Immature natural killer cell (primary cell): ENCODE measurements around the gene DEPDC1. TPM values are rescaled to one million over a fixed set of nuclear protein-coding genes. Genes with fewer than 3 reads are reported as not detected.
"Not testable (repeated sequence)": the region's sequence is repeated elsewhere in the genome, so short reads cannot be mapped to it uniquely, and the experiment has no call there.

ENCODE experiments used
- DNase-seq, 3 donors: peaks; one replicate each; pipeline ENCODE4 v3.0.0; 2022; ENCODE audit warnings: mixed read lengths in 1 of 3
- H3K27ac Mint-ChIP-seq, 6 donors: one replicate each; pipeline ENCODE4 v1.8.0; 2020; ENCODE audit warnings: mixed read lengths in 6 of 6, mild to moderate bottlenecking in 5 of 6, inconsistent platforms in 4 of 6, moderate library complexity in 3 of 6
- H3K27me3 Mint-ChIP-seq, 3 donors: one replicate each; pipeline ENCODE4 v1.8.0; 2020 to 2021; ENCODE audit warnings: low read depth in 3 of 3, mild to moderate bottlenecking in 3 of 3, mixed read lengths in 3 of 3, moderate library complexity in 3 of 3, inconsistent platforms in 1 of 3
- H3K36me3 Mint-ChIP-seq, 3 donors: one replicate each; pipeline ENCODE4 v1.8.0; 2020; ENCODE audit warnings: mixed read lengths in 3 of 3, inconsistent platforms in 2 of 3, mild to moderate bottlenecking in 2 of 3
- H3K4me1 Mint-ChIP-seq, 2 donors: one replicate each; pipeline ENCODE4 v1.8.0; 2020; ENCODE audit warnings: inconsistent platforms in 2 of 2, mild to moderate bottlenecking in 2 of 2, mixed read lengths in 2 of 2, moderate library complexity in 1 of 2
- H3K4me3 Mint-ChIP-seq, 5 donors: one replicate each; pipeline ENCODE4 v1.8.0; 2020; ENCODE audit warnings: mild to moderate bottlenecking in 5 of 5, mixed read lengths in 5 of 5, inconsistent platforms in 3 of 5, moderate library complexity in 3 of 5
- H3K9me3 Mint-ChIP-seq, 6 donors: one replicate each; pipeline ENCODE4 v1.8.0; 2020; ENCODE audit warnings: mild to moderate bottlenecking in 6 of 6, mixed read lengths in 6 of 6, inconsistent platforms in 4 of 6, moderate library complexity in 3 of 6
- polyA plus RNA-seq, 3 donors: library from polyadenylated mRNA; unstranded; fragments of 300-500 nt; fragmentation: Illumina TruSeq; gene quantifications; one replicate each; pipeline ENCODE4 v1.2.3, GENCODE V29; 2021

Gene DEPDC1
- polyA plus RNA-seq, 3 donors from 2014 or later: 0.14 to 0.75 TPM; not detected in 1

- no peak overlapping the region for H3K4me3 Mint-ChIP-seq
- DNase-seq: no peak
- H3K4me1 Mint-ChIP-seq: peaks cover 28 to 46% of the 10 kb centered on the region in 2 donors
- no peaks in the 10 kb centered on the region for H3K9me3 Mint-ChIP-seq
- no peak overlapping the region for H3K27ac Mint-ChIP-seq
- H3K36me3 Mint-ChIP-seq: peaks cover 0 to 5% (median 3%) of the 10 kb centered on the region in 3 donors
- H3K27me3 Mint-ChIP-seq: no peaks in the 10 kb centered on the region
Measured at GRCh38 chr1:68493193-68493592, 3.7 kb downstream of the DEPDC1 start.

- not testable (repeated sequence) for H3K27me3 Mint-ChIP-seq, DNase-seq, H3K36me3 Mint-ChIP-seq, H3K27ac Mint-ChIP-seq, H3K9me3 Mint-ChIP-seq, H3K4me3 Mint-ChIP-seq
- peaks cover 20 to 37% of the 10 kb centered on the region in 2 donors for H3K4me1 Mint-ChIP-seq
Measured at GRCh38 chr1:68492255-68492654, 4.6 kb downstream of the DEPDC1 start.

GRCh38 chr1:68490046-68490651, 6.7 kb downstream of the DEPDC1 start:
- H3K27me3 Mint-ChIP-seq: no peaks in the 10 kb centered on the region
- peaks cover 0 to 2% (median 0%) of the 10 kb centered on the region in 6 donors for H3K9me3 Mint-ChIP-seq
- DNase-seq: no peak
- no peak overlapping the region for H3K27ac Mint-ChIP-seq
- peaks cover 3 to 17% of the 10 kb centered on the region in 2 donors for H3K4me1 Mint-ChIP-seq
- H3K4me3 Mint-ChIP-seq: no peak overlapping the region
- H3K36me3 Mint-ChIP-seq: peaks cover 0 to 9% (median 3%) of the 10 kb centered on the region in 3 donors

- H3K4me3 Mint-ChIP-seq: no peak overlapping the region
- peaks cover 0 to 2% (median 0%) of the 10 kb centered on the region in 6 donors for H3K9me3 Mint-ChIP-seq
- no peak for DNase-seq
- peaks cover 0 to 1% (median 0%) of the 10 kb centered on the region in 3 donors for H3K27me3 Mint-ChIP-seq
- no peak overlapping the region for H3K27ac Mint-ChIP-seq
- H3K36me3 Mint-ChIP-seq: peaks cover 0 to 15% (median 11%) of the 10 kb centered on the region in 3 donors
- peaks cover 2 to 6% of the 10 kb centered on the region in 2 donors for H3K4me1 Mint-ChIP-seq
Measured at GRCh38 chr1:68485431-68486022, 11.4 kb downstream of the DEPDC1 start.

- Mint-ChIP-seq H3K9me3 (peaks cover 0 to 2% (median 0%) of the 10 kb centered on the region in 6 donors), H3K27ac (no peak overlapping the region), H3K36me3 (peaks cover 0 to 11% (median 10%) of the 10 kb centered on the region in 3 donors), H3K4me3 (no peak overlapping the region), H3K4me1 (peaks cover 3 to 8% of the 10 kb centered on the region in 2 donors), H3K27me3 (peaks cover 0 to 1% (median 0%) of the 10 kb centered on the region in 3 donors)
- DNase-seq: no peak
Measured at GRCh38 chr1:68484618-68485017, 12.3 kb downstream of the DEPDC1 start.

GRCh38 chr1:68481041-68481440, 15.8 kb downstream of the DEPDC1 start:
- Mint-ChIP-seq H3K9me3 (peaks cover 0 to under 1% (median 0%) of the 10 kb centered on the region in 6 donors), H3K4me3 (no peak overlapping the region), H3K36me3 (peaks cover 0 to 18% (median 15%) of the 10 kb centered on the region in 3 donors), H3K4me1 (peaks cover 3 to 8% of the 10 kb centered on the region in 2 donors), H3K27ac (no peak overlapping the region), H3K27me3 (peaks cover 0 to 1% (median 0%) of the 10 kb centered on the region in 3 donors)
- no peak for DNase-seq

- peaks cover 0 to 18% (median 15%) of the 10 kb centered on the region in 3 donors for H3K36me3 Mint-ChIP-seq
- no peak overlapping the region for H3K4me3 Mint-ChIP-seq
- H3K4me1 Mint-ChIP-seq: peaks cover 3 to 8% of the 10 kb centered on the region in 2 donors
- peaks cover 0 to 1% (median 0%) of the 10 kb centered on the region in 3 donors for H3K27me3 Mint-ChIP-seq
- H3K27ac Mint-ChIP-seq: no peak overlapping the region
- no peak for DNase-seq
- no peaks in the 10 kb centered on the region for H3K9me3 Mint-ChIP-seq
Measured at GRCh38 chr1:68479501-68479900, 17.4 kb downstream of the DEPDC1 start.

GRCh38 chr1:68478662-68479061, 18.2 kb downstream of the DEPDC1 start:
- H3K4me1 Mint-ChIP-seq: peaks cover 3 to 8% of the 10 kb centered on the region in 2 donors
- peaks cover 0 to 4% (median 0%) of the 10 kb centered on the region in 6 donors for H3K9me3 Mint-ChIP-seq

GRCh38 chr1:68476626-68477025, 20.3 kb downstream of the DEPDC1 start:
- not testable (repeated sequence) for H3K4me3 Mint-ChIP-seq, H3K27ac Mint-ChIP-seq, H3K9me3 Mint-ChIP-seq, H3K4me1 Mint-ChIP-seq, DNase-seq, H3K27me3 Mint-ChIP-seq
- H3K36me3 Mint-ChIP-seq: peaks cover 8 to 14% (median 10%) of the 10 kb centered on the region in 3 donors

More at GRCh38 chr1:68478662-68479061, 18.2 kb downstream of the DEPDC1 start:
- no peak overlapping the region for H3K4me3 Mint-ChIP-seq
- peaks cover 4 to 20% (median 14%) of the 10 kb centered on the region in 3 donors for H3K36me3 Mint-ChIP-seq
- no peak for DNase-seq
- peaks cover 0 to 3% (median 0%) of the 10 kb centered on the region in 3 donors for H3K27me3 Mint-ChIP-seq
- H3K27ac Mint-ChIP-seq: no peak overlapping the region

- H3K27ac Mint-ChIP-seq: no peak overlapping the region
- H3K36me3 Mint-ChIP-seq: peaks cover 4 to 10% (median 8%) of the 10 kb centered on the region in 3 donors
- no peaks in the 10 kb centered on the region for H3K4me1 Mint-ChIP-seq
- peaks cover 0 to 9% (median 0%) of the 10 kb centered on the region in 6 donors for H3K9me3 Mint-ChIP-seq
- H3K4me3 Mint-ChIP-seq: no peak overlapping the region
- no peak for DNase-seq
- H3K27me3 Mint-ChIP-seq: peaks cover 0 to 1% (median 0%) of the 10 kb centered on the region in 3 donors
Measured at GRCh38 chr1:68473060-68473459, 23.8 kb downstream of the DEPDC1 start.

- DNase-seq: no peak
- peaks cover 0 to 10% (median 3%) of the 10 kb centered on the region in 3 donors for H3K36me3 Mint-ChIP-seq
Measured at GRCh38 chr1:68470388-68470970, 26.4 kb downstream of the DEPDC1 start.

GRCh38 chr1:68464891-68465290, 32.0 kb downstream of the DEPDC1 start:
- H3K4me1 Mint-ChIP-seq: no peaks in the 10 kb centered on the region
- no peaks in the 10 kb centered on the region for H3K36me3 Mint-ChIP-seq
- no peak overlapping the region for H3K4me3 Mint-ChIP-seq
- DNase-seq: no peak
- no peak overlapping the region for H3K27ac Mint-ChIP-seq
- peaks cover 0 to 3% (median 0%) of the 10 kb centered on the region in 3 donors for H3K27me3 Mint-ChIP-seq
- peaks cover 0 to 23% (median 2%) of the 10 kb centered on the region in 6 donors for H3K9me3 Mint-ChIP-seq

More at GRCh38 chr1:68470388-68470970, 26.4 kb downstream of the DEPDC1 start:
- no peaks in the 10 kb centered on the region for H3K4me1 Mint-ChIP-seq
- H3K27me3 Mint-ChIP-seq: peaks cover 0 to 3% (median 1%) of the 10 kb centered on the region in 3 donors
- no peak overlapping the region for H3K27ac Mint-ChIP-seq
- peaks cover 0 to 9% (median 0%) of the 10 kb centered on the region in 6 donors for H3K9me3 Mint-ChIP-seq
- H3K4me3 Mint-ChIP-seq: no peak overlapping the region

- Mint-ChIP-seq H3K4me3 (no peak overlapping the region), H3K27me3 (peaks cover 0 to 2% (median 0%) of the 10 kb centered on the region in 3 donors), H3K27ac (no peak overlapping the region), H3K4me1 (no peaks in the 10 kb centered on the region), H3K36me3 (no peaks in the 10 kb centered on the region), H3K9me3 (peaks cover 0 to 23% (median 2%) of the 10 kb centered on the region in 6 donors)
- no peak for DNase-seq
Measured at GRCh38 chr1:68460935-68461334, 35.9 kb downstream of the DEPDC1 start.

GRCh38 chr1:68459796-68460195, 37.1 kb downstream of the DEPDC1 start:
- H3K4me3 Mint-ChIP-seq: no peak overlapping the region
- no peaks in the 10 kb centered on the region for H3K4me1 Mint-ChIP-seq
- H3K27ac Mint-ChIP-seq: no peak overlapping the region
- H3K36me3 Mint-ChIP-seq: no peaks in the 10 kb centered on the region
- DNase-seq: no peak
- peaks cover 0 to 2% (median 1%) of the 10 kb centered on the region in 3 donors for H3K27me3 Mint-ChIP-seq
- peaks cover 0 to 17% (median 3%) of the 10 kb centered on the region in 6 donors for H3K9me3 Mint-ChIP-seq
